Hematopoietic multipotent progenitor cell treated with erythropoietin and hydrocortisone succinate and interleukin-3 and kit ligand, for 8 days (in vitro differentiated cells): ENCODE data around the gene DDX41.
A peak's percentile ranks its signal among the peaks of the same experiment; 100 is the strongest.
"Not testable (repeated sequence)": the region's sequence is repeated elsewhere in the genome, so short reads cannot be mapped to it uniquely, and the experiment has no call there.

Experiments
- DNase-seq: peaks from one replicate; pipeline ENCODE4 v3.0.0-alpha.2; 2015

DDX41 gene

DNA sequence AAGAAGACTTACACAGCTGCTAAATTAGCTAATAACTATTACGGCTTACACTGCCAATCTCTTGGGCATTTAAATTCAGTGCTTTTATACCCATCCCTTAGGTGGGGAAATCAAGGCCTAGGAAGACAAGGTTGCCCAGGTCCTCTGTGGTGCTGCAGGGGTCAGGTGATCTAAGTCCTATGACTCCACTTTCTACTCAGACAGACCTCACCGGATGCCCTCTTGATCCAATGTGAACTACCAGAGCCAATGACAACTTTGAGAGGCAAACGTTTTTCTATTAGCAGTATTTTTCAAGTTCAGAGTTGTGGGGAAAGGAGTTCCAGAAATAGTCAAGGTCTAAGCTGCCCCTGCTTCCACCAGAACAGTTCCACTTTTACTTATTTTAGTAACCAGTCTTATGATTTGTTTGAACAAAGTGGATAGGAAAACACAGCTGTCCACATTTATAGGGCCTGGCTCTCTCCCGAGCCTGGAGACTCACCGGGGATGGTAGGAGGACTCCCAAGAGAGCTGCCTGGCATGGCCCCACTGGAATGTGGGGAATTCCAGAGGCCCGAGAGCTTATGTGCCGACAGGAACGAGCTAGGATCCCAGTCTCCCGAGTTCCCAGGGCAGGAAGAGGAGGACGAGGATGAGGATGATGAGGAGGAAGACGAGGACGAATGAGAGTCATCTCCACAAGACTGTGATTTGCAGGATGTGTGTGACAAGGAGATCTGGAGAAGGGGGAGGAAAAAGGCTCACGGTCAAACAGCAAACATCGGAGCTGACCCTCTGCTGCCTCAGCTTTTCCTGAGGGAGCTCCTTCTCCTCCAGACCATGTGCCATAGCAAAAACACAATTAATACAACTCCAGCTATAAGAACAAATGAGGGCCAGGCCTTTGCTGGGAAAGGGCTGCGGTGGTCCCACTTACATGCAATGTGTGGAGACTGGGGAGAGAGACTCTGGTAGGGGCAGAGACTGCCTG lies 20.9 kb upstream of the DDX41 start:
- DNase-seq = no peak

DNA sequence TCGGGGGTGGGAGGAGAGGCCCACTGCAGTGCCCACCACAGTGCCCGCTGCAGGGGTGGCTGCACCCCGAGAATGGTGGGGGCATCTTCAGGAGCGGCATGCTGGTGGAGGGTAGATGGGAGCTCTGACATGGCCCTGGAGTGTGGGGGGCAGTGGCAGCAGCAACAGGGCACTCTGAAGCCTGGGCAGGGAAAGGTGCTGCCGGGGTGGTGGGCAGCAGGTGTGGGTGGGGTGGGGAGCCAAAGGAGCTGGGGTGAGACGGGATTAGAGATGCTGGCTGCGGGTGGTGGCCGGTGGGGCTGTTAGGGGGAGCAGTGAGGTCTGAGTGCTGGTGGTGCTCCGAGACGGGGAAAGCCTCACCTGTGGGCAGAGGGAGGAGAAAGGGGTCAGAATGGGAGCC lies 19.6 kb upstream of the DDX41 start:
- no peak for DNase-seq

DNA sequence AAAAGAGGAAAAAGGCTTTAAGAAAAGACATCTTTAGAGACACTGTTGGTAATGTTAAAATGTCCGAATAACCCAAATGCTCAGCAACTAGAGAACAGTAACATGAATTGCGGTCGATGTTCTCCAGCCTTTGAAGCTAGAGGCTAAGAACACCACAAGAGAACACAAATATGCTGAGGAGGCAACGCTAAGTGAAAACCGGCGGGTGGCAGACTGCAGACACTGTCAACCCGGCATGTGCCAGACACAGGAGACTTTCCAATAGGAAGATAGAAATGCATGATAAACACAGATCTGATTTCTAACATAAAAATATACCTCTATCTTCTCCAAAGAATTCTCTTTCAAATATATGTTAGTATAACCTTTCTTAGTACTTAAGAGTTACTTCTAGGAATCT lies 18.4 kb upstream of the DDX41 start:
- no peak for DNase-seq

DNA sequence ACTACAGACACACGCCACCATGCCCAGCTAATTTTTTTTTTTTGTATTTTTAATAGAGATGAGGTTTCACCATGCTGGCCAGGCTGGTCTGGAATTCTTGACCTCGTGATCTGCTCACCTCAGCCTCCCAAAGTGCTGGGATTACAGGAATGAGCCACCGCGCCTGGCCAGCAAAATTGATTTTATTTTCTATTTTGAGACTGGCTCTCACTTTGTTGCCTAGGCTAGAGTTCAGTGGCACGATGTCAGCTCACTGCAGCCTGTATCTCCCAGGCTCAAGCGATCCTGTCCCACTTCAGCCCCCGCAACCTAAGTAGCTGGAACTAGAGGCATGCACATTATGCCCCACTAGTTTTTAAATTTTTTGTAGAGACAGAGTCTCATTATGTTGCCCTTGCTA lies 17.7 kb upstream of the DDX41 start:
- DNase-seq = not testable (repeated sequence)

DNA sequence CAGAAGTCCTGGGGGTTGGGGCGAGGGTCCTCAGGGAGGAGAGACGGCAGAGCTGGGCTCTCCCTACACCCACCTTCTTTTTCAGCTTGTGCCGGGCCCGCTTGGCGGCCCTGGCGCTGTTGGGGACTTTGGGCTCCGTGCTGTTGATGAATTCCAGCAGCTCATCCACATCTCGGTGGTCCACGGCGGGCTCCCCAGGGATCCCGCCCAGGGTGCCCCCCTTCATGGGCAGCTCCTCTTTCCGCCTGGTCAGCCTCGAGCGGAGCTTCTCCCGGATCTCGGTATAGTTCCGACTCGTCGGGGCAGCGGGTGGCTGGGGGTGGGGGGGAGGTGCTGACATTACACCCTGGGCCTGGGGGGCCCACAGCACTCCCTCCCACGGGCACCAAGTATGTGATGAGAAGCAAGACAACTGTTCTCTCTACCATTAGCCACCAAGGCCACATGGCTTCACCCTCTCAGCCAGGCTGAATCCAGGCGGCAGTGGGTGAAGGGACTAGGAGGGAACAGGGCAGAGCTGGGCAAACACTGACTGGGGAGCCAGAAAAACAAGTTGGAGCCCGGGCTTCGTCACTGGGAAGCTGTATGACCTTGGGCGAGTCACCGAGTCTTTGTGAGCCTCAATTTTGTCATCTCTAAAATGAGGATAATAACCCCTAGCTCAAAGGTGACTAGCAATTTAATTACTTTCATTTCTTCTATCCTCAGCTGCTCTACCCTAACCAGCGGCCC lies 14.6 kb upstream of the DDX41 start:
- no peak for DNase-seq

DNA sequence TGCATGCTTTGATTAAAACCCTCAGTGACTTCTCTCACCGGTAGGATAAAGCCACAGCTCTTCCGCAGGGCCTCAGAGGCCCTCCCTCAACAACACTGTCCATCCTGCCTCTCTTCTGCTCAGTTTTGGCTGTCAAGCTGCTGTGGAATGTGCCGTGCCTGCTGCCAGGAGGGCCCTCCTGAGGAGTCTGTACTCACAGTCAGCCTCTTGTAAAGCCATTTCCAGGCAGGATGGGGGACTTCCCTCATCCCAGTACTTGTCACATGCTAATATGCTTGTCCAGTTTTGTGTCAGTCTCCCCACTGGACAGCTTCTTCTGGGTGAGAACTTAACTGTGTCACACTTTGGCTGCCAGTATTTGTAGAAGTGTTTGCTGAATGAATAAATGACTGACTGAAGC lies 13.9 kb upstream of the DDX41 start:
- no peak for DNase-seq

DNA sequence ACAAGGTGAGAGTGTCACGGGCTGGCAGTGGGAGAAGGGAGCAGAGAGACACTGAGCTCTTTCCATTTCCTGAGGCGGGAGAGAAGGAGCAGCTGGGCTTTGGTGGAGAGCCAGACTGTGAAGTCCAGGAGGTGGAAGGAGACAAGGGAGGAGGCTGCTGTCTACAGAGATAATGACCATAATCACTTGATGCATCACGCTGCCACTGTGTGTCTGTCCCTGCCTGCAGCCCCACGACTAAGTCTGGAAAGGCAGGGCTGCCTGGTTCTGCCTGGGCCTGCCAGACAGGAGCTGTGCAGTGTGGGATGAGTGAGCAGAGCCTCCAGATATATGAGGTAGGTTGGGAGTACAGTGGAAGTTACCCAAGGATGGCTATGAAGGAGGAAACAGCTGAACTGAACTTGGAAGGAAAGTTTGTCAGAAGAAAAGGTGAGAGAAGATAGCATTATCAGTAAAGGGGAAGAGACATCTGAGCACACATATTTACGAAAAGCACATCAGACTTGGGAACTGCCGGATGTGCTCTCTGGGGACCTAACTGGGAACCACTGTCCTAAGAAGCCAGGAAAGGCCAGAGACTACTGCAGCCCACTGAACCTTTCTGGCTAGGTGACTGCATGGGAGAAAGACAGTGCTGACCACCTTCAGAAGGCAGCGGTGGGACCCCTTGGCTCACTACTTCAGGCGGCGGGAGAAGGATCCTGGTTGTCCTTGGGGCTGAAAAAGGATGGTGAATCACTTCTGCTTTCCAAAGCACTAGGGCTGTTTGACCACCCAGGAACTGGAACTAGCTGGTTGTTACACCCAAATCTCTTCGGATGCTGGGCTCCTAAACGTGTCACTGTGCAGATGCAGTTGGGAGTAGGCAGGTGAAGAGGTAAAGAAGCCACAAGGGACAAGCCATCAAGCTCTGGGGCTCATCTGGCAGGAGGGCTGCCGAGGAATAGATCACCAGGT lies 12.8 kb upstream of the DDX41 start:
- DNase-seq = peak; percentile 85

DNA sequence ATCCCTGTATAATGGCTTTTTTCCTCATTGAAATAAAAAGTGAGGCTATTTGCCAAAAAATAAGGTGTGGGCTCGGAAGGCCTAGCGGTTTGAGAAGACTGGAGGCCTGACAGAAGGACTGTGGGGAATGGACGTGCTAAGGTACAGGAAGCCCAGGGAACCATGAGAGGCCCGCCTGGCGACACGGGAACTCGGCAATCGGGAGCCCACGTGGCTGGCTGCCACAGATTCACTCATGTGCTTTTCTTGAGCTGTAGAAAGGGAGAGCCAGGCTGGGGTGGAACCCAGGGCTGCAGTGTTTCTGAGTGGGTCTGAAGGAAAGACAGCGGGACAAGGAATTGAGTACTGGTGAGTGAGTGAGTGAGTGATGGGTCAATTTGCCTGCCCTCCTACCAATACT lies 11.9 kb upstream of the DDX41 start:
- DNase-seq = no peak

DNA sequence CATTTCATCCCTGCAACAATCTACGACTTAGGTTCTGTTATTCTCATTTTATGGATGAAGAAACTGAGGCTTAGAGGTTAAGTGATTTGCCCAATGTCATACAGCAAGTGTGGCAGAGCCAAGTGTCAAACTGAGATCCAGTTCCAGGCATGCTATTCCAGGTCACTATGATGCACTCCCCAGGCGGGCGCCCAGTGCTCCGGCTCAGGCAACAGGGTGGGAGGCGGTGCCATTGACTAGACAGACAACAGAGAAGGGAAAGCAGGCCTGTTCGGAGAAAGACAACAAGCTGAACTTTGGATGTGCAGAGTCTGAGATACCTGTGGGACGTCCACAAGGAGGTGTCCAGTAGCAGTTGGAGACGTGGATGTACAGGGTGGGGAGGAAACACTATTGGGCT lies 10.8 kb upstream of the DDX41 start:
- DNase-seq = no peak

DNA sequence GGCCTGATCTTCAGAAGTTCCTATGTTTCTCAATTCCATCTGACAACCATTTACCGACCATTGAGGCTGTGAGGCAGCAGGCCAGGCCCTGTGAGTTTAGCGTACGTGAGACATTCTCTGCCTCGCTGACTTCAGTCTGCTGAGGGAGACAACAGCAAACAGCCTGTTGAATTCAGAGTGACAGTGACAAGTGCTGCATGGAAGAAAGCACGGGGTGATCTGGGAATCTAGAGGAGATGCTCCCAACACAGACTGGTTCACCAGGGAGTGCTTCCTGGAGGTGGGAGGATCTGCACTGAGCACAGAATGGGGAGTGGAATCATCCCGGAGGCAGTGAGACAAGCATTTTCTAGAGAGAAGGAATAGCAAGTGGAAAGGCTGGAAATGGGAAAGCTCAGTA lies 10.0 kb upstream of the DDX41 start:
- no peak for DNase-seq

DNA sequence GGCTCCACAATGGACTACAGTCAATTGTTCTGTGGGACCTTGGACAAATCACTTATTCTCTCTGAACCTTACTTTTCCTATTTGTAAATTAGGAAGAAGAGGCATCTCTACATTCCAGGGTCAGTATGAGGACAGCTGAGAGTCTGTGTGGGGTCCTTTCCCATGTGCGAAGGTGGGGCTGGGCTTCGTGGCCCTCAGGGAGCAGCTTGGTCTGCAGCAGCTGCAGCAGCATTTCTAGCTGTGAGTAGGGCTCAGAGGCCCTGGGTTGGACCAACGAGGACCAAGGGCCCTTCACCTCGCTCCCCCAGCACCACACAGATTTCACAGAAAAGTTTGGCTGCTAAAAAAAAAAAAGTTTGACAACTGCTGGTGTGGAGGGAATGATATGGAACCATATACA lies 9.4 kb upstream of the DDX41 start:
- no peak for DNase-seq

DNA sequence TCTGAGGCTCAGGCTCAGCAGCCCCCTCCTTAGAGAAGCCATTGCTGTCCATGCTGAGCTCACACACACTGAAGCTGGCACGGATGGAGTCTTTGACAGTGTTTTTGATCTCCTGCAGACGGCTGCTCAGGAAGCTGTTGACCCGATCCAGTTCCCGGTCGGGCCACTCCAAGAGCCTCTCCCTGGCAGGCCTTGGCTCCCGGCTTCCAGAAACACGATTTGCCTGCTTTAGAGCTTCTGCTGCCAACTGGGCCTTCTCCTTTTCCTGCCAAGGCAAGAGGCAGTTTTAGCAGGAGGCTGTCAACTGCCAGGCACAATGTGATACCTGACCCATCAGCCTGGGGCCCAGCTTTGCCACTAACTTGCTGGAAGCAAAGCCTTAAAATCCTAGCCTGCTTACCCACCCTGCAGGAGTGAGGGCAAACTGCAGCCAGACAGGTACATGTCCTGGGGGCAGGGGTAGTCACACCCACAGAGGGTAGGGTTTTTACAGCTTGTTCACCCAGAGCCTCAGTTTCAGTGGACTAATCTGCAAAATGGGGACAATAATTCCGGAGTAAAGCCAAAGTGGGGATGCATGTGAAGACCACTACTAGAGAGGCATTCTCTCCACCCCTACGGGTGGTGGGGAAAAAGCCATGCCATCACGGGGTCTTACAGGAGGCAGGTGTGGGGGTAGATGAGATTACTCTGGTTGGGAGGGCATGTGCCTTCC lies 8.3 kb upstream of the DDX41 start:
- no peak for DNase-seq

DNA sequence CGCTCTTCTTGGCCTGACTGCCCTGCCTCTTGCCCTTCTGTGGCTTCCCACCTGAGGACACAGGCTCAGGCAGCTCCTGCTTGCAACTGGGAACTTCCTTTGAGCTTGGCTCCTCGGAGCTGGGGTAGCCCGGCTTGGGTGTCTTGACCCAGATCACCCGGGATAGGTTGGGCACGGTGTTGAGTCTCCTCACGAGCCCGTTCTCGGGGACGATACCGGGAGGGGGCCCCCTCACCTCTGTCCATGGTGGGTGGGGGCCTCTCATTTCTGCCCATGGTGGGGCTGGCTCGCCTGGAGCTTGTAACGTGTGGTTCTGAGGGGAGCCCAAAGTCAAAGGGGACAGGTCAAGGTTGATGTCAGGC lies 7.8 kb upstream of the DDX41 start:
- DNase-seq = no peak

DNA sequence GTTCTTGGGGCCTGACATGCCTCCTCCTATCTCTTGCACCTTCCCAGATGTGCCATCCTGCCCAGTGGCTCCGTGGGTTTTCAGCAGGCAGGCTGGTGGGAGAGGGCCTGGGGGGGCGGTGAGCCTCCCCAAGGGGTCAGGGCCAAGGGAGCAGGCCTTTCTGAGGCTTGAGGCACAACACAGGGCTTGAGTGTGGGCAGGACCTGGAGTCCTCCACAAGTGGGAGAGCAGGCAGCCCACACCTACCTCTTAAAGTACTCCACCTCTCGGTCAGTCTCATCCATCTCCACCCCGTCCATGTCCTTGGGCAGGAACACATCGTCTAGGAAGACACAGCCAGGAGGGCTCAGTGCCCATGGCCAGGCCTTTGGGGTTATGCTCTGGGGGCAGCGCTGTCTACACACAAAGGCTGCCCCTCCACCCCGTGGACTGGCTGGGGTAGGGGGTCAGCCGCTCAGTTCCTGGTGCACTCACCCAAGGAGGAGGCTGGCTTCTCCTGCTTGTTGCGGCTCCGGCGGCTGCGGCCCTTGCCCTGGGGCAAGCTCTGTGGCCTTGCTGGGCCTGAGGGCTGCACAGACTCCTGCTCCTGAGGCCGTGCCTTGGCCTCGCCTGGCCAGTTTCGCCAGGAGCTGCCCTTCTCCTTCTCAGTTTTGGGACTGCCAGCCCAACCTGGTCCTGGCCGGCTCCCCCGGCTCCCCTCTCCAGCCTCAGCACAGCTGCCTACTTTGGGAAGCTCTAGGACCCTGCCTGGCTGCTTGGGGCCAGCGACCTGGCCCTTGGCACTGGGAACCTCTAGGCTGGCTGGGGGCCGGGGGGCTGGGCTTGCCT lies 7.2 kb upstream of the DDX41 start:
- DNase-seq = no peak

DNA sequence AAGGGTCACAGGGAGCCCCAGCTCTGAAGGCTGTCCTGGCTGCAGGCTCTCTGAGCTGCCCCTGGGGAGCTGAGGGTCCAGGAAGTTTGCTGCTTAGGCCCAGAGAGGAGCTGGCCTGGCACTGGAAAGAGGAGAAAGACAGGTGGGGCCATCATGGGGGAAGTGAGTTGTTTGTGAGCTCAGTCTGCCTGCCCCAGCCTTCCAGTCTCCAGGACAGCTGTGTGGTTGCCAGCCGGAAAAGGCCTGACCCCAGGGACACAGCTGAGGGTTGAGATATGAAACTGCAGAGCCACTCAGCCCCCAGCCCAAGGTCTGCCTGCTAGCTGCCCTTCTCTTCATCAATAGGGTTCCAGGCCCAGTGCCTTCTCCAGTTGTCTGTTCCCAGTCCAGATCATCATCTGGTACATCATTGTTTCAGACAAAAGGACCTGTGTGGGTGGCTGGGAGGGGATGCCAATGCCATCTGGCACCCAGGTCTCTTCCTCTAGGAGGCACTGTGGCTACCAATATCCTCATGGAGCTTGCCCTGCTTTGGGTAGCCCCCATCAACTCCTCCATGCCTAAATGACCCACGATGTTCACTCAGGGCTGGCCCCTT lies 4.3 kb upstream of the DDX41 start:
- no peak for DNase-seq

DNA sequence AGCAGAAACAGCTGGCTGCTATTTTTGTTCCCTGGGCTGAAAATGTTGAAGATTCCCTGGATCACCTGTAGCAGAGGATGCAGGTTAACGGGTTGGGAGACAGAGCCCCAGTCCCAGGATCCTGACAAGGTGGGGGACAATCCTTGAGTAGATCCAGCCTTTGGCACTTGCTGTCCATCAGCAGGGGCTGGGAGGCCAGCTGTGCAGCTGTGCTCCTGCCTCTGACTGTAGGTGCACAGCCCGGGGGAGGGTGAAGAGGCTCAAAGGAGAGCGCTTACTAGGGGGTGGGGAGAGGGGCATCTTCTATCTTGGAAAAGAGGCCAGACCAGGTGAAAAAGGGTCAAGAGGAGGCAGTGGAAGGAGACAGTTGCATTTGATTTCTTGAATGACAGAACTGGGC lies 3.5 kb upstream of the DDX41 start:
- no peak for DNase-seq

DNA sequence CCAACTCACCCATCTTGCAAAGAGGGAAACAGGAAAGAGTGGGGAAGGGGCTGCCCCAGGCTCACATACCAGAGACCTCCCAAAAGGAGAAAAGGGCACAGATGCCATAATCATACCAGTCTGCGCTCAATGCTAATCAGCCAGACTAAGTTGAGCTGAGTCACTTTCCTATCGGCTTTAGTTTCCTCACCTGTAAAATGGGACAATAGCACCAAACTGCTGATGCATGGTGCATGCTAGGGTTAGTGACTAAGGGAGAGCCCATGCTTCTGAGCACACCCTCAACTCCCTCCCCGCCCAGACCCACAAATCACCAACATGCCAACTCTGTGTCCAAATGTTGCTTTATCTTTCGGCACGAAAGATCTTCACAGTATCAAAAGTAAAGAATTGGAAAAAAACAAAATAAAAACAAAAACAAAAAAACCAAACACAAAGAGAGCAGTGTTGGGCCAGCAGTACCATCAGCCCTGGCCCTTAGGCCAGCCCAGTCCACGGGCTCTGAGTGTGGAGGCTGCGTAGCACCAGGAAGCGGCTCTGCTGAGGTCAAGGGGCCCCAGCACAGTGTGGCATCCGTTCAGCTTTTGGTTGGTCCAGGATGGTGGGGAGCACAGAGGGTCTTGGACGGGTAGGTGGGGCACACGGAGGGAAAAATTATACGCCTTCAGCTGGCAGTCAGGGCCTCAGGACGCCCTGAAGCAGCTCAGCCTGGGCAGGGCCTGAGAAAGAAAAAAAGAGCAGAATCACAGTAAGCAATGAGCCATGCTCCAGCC lies 2.9 kb upstream of the DDX41 start:
- DNase-seq = no peak

DNA sequence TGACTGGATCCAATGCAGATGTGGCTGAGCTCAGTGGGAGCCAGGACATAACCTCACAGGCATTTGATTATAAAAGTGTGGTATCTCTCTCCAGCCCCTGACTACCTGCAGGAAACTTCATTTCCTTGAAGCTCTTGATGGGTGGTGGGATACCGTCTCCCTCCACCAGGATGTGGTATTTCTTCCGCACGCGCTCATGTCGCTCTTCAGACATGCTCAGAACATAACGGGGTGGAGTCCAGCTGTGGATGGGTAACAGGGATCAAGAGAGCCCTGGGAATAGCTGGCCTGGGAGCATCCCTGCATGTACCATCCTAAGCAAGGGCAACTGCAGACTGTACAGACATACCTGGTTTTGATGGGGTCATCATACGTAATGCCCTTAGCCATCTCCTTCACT lies 1.2 kb downstream of the DDX41 start:
- no peak for DNase-seq

DNA sequence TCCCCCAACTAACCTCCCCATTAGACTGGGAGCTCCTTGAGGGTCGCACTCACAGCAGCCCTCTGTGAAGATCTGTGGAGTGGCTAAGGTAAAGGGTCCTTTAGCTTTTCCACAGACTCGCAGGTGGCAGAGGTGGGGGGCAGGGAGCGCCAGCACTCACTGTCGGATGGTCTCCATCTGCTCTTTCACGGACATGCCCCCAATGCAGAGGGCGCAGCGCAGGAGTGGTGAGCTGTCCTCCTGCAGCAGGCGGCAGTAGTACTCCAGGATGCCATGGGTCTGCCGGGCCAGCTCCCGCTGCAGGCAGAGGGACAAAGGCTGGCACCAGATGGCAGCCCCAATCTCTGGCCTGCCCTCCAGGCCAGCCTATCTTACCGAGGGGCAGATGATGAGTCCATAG lies 2.2 kb downstream of the DDX41 start:
- no peak for DNase-seq

DNA sequence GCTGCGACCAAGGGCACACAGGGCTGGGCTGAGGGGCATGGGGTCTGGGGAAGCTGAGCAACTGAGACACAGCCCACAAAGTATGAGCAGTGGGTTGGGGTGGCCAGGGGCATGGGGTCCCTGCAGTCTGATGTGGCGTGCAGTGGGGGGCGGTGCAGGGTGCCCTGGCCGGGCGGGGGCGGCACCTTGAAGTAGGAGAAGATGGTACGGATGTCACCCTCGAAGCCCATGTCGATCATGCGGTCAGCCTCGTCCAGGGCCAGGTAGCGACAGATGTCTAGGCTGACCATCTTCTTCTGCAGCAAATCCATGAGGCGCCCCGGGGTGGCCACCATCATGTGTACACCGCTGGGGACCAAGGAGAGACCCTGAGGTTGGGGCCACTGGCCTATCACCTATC lies 3.3 kb downstream of the DDX41 start:
- no peak for DNase-seq
